ENCODE data around the gene FCN3. TPM values are rescaled to one million over a fixed set of nuclear protein-coding genes. Genes with fewer than 3 reads are reported as not detected.

The FCN3 gene
- total and polyA plus RNA-seq, 2 donors (not counting 1 experiment from before 2014, with no cell fraction given): not detected

GRCh38 chr1:27338751-27339150, 35.9 kb downstream of the FCN3 start:
- H3K4me1 ChIP-seq (ENCODE audit: control insufficient read depth, extremely low read depth, insufficient read depth, low read length): peaks cover 8% of the 10 kb centered on the region
- no peaks in the 10 kb centered on the region for H3K9me3 ChIP-seq (ENCODE audit: control insufficient read depth, insufficient read depth, low read depth, low read length)
- no peak for DNase-seq (ENCODE audit: low read depth in 2 of 2)
- no peaks in the 10 kb centered on the region for H3K79me2 ChIP-seq (ENCODE audit: control insufficient read depth, insufficient read depth, low read length)
- H3K36me3 ChIP-seq (ENCODE audit: control insufficient read depth, insufficient read depth, low read length): peaks cover 16% of the 10 kb centered on the region
- no peak overlapping the region for H3K4me2 ChIP-seq (ENCODE audit: extremely low read depth, insufficient read depth, low read length)
- H3K4me3 ChIP-seq (replicated peaks in 1 of 4; ENCODE audit: control extremely low read depth in 1 of 4, insufficient read depth in 1 of 4, low read depth in 3 of 4, low read length in 4 of 4): no peak overlapping the region
- TF ChIP-seq CTCF (conservative IDR thresholded peaks at IDR 0.05 in 1 of 2, IDR thresholded peaks at IDR 0.05 in 1 of 2; ENCODE audit: low read depth in 1 of 2, low read length in 2 of 2): no peak
- TF ChIP-seq EZH2 (IDR thresholded peaks at IDR 0.05; ENCODE audit: low read length, missing control alignments): no peak
- H3K9ac ChIP-seq (ENCODE audit: insufficient read depth, low read length): no peak overlapping the region
- no peaks in the 10 kb centered on the region for H3K27me3 ChIP-seq (ENCODE audit: control insufficient read depth, insufficient read depth, low read length)
- no peak overlapping the region for H2AFZ ChIP-seq (ENCODE audit: low read length)
- no peak overlapping the region for H3K27ac ChIP-seq (ENCODE audit: insufficient read depth, low read length)
- no peaks in the 10 kb centered on the region for H4K20me1 ChIP-seq (ENCODE audit: control insufficient read depth, extremely low read depth, insufficient read depth, low read length)

GRCh38 chr1:27336756-27337155, 37.9 kb downstream of the FCN3 start:
- peaks cover 6% of the 10 kb centered on the region for H3K4me1 ChIP-seq (ENCODE audit: control insufficient read depth, extremely low read depth, insufficient read depth, low read length)
- no peak overlapping the region for H3K27ac ChIP-seq (ENCODE audit: insufficient read depth, low read length)
- no peak for TF ChIP-seq CTCF (conservative IDR thresholded peaks at IDR 0.05 in 1 of 2, IDR thresholded peaks at IDR 0.05 in 1 of 2; ENCODE audit: low read depth in 1 of 2, low read length in 2 of 2)
- no peak overlapping the region for H2AFZ ChIP-seq (ENCODE audit: low read length)
- no peaks in the 10 kb centered on the region for H4K20me1 ChIP-seq (ENCODE audit: control insufficient read depth, extremely low read depth, insufficient read depth, low read length)
- H3K9me3 ChIP-seq (ENCODE audit: control insufficient read depth, insufficient read depth, low read depth, low read length): no peaks in the 10 kb centered on the region
- no peak overlapping the region for H3K4me2 ChIP-seq (ENCODE audit: extremely low read depth, insufficient read depth, low read length)
- H3K9ac ChIP-seq (ENCODE audit: insufficient read depth, low read length): no peak overlapping the region
- no peaks in the 10 kb centered on the region for H3K79me2 ChIP-seq (ENCODE audit: control insufficient read depth, insufficient read depth, low read length)
- H3K36me3 ChIP-seq (ENCODE audit: control insufficient read depth, insufficient read depth, low read length): peaks cover 25% of the 10 kb centered on the region
- no peak overlapping the region for H3K4me3 ChIP-seq (replicated peaks in 1 of 4; ENCODE audit: control extremely low read depth in 1 of 4, insufficient read depth in 1 of 4, low read depth in 3 of 4, low read length in 4 of 4)
- DNase-seq (ENCODE audit: low read depth in 2 of 2): no peak
- H3K27me3 ChIP-seq (ENCODE audit: control insufficient read depth, insufficient read depth, low read length): no peaks in the 10 kb centered on the region

GRCh38 chr1:27335506-27336422, 38.9 kb downstream of the FCN3 start:
- TF ChIP-seq EZH2 (IDR thresholded peaks at IDR 0.05; ENCODE audit: low read length, missing control alignments) (no peak), CTCF (conservative IDR thresholded peaks at IDR 0.05 in 1 of 2, IDR thresholded peaks at IDR 0.05 in 1 of 2; ENCODE audit: low read depth in 1 of 2, low read length in 2 of 2) (no peak)
- Histone ChIP-seq H3K9me3 (ENCODE audit: control insufficient read depth, insufficient read depth, low read depth, low read length) (no peaks in the 10 kb centered on the region), H3K27ac (ENCODE audit: insufficient read depth, low read length) (no peak overlapping the region), H3K9ac (ENCODE audit: insufficient read depth, low read length) (no peak overlapping the region), H3K36me3 (ENCODE audit: control insufficient read depth, insufficient read depth, low read length) (peaks cover 25% of the 10 kb centered on the region), H3K79me2 (ENCODE audit: control insufficient read depth, insufficient read depth, low read length) (no peaks in the 10 kb centered on the region), H3K27me3 (ENCODE audit: control insufficient read depth, insufficient read depth, low read length) (no peaks in the 10 kb centered on the region), H2AFZ (ENCODE audit: low read length) (no peak overlapping the region), H4K20me1 (ENCODE audit: control insufficient read depth, extremely low read depth, insufficient read depth, low read length) (no peaks in the 10 kb centered on the region), H3K4me1 (ENCODE audit: control insufficient read depth, extremely low read depth, insufficient read depth, low read length) (no peaks in the 10 kb centered on the region), H3K4me3 (replicated peaks in 1 of 4; ENCODE audit: control extremely low read depth in 1 of 4, insufficient read depth in 1 of 4, low read depth in 3 of 4, low read length in 4 of 4) (no peak overlapping the region), H3K4me2 (ENCODE audit: extremely low read depth, insufficient read depth, low read length) (no peak overlapping the region)
- no peak for DNase-seq (ENCODE audit: low read depth in 2 of 2)

Data from fibroblast of lung (primary cell).